Aorta (tissue), 5 donors: ENCODE measurements around the gene AKR7A2. TPM values are rescaled to one million over a fixed set of nuclear protein-coding genes. Genes with fewer than 3 reads are reported as not detected.
A peak's percentile ranks its signal among the peaks of the same experiment; 100 is the strongest.

Experiments used
- ATAC-seq: fragments of 200-7000 bp; cut with Tn5 transposase; one replicate; pipeline ENCODE4 v1.9.1; 2022; ENCODE audit warnings: moderate library complexity; ENCODE audit not compliant: low FRiP score
- DNase-seq, 2 donors: peaks; one replicate each; pipeline ENCODE4 v3.0.0-alpha.2; 2020
- H3K27ac ChIP-seq, 2 donors: one replicate each; pipeline ENCODE4 v1.5.1; 2013; ENCODE audit warnings: low read length in 2 of 2, mild to moderate bottlenecking in 2 of 2, moderate library complexity in 2 of 2, control low read depth in 1 of 2, inconsistent platforms in 1 of 2, low read depth in 1 of 2
- H3K27me3 ChIP-seq, 2 donors: one replicate each; pipeline ENCODE4 v1.6.1; 2013; ENCODE audit warnings: control low read depth in 1 of 2, low read length in 1 of 2, mild to moderate bottlenecking in 1 of 2, moderate library complexity in 1 of 2; ENCODE audit not compliant: insufficient read depth in 2 of 2, control insufficient read depth in 1 of 2
- H3K36me3 ChIP-seq, 2 donors: one replicate each; pipeline ENCODE4 v1.6.1; 2013; ENCODE audit warnings: control low read depth in 1 of 2, low read length in 1 of 2, mild to moderate bottlenecking in 1 of 2; ENCODE audit not compliant: insufficient read depth in 2 of 2, control insufficient read depth in 1 of 2
- H3K4me1 ChIP-seq, 2 donors: one replicate each; pipeline ENCODE4 v1.6.1; 2013; ENCODE audit warnings: low read length in 2 of 2, control low read depth in 1 of 2, mild to moderate bottlenecking in 1 of 2, moderate library complexity in 1 of 2; ENCODE audit not compliant: insufficient read depth in 2 of 2, control insufficient read depth in 1 of 2
- H3K4me3 ChIP-seq, 2 donors: one replicate each; pipeline ENCODE4 v1.5.1; 2013; ENCODE audit warnings: low read length in 2 of 2, control low read depth in 1 of 2, mild to moderate bottlenecking in 1 of 2
- H3K9me3 ChIP-seq: one replicate; pipeline ENCODE4 v1.6.1; 2013; ENCODE audit warnings: mild to moderate bottlenecking, low read length; ENCODE audit not compliant: control insufficient read depth
- WGBS, 2 donors: extraction: QIAGEN DNeasy Blood & Tissue Kit; methylation state at CpG; one replicate each; pipeline ENCODE4 v1.1.7; 2013; 5-methylcytosine and 5-hydroxymethylcytosine counted together
- intact Hi-C, 2 donors: fragments of 100-400 bp; cut with DNase I; formaldehyde crosslinking; loops; one replicate each; pipeline versions ENCODE4 v1.14.2 to v1.15.0; 2022
- polyA plus RNA-seq, 2 donors: library from polyadenylated mRNA; stranded (reverse); fragments of 200-250 nt; gene quantifications; one replicate each; pipeline ENCODE4 v1.2.3, GENCODE V29; 2013
- total RNA-seq, 2 donors: library from RNA; stranded (reverse); fragmentation: NEBNext Ultra II Directional; extraction: Animal tissue kit (Norgen Biotek cat#: 25700); gene quantifications; one replicate each; pipeline ENCODE4 v1.2.1, GENCODE V29; 2021
- donor health status: healthy with polysubstance abuse.
- donor health status: Bipolar disorder and iron deficiency.
- donor health status: DM: no; HTN: no; CAD: no.
- donor health status: DM: no; HTN: no; CAD: no.
- donor health status: DM: yes; HTN: yes; CAD: no.

Gene AKR7A2
- total and polyA plus RNA-seq, 4 donors, result 19.3 to 48.0 (median 33.1) TPM

DNA sequence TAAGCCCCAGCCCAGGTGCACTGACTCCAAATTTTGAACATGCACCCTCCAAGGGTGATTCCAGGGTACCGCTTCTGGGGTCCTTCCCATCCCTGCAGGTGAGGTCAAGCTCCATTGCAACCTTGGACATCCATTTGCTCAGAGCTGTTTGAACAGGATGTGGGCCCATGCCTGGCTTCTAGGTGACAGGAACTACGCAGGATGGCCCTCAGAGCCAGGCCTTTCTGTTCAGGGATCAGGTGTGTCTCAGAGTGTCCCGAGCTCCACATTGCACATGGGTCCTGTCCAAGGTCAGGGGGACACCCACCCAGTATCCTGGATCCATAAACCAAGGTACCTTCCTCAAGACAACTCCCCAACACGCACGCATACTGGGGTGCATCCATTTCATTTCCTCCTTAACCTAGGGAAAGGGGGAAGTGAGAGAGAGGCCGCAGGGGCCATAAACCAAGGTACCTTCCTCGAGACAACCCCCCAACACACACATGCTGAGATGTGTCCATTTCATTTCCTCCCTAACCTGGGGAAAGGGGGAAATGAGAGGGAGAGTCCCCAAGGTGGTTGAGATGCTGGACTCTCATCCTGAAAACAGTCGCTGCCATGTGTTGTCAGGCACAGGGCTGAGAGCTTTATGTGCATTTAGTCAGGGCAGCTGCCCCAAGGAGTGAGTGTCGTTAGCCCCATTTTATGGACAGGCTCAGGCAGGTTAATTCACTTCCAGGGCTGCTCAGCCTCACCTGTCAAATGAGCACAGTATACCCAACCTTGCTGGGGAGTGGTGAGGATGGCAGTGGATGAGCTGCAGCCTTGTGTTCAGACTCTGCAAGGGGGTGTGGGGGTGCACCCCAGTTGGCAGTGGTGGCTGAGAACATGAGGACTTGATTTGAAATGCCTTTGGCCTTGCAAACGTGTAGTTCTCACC, 2.3 kb upstream of the AKR7A2 start:
- Histone ChIP-seq H3K27me3 (no peaks in the 10 kb centered on the region), H3K4me1 (no peaks in the 10 kb centered on the region), H3K4me3 (no peak overlapping the region), H3K9me3 (no peaks in the 10 kb centered on the region), H3K36me3 (no peaks in the 10 kb centered on the region), H3K27ac (no peak overlapping the region)
- DNase-seq (no peak), ATAC-seq (no peak)
- 88 to 91% methylated on average over 10 of the region's 10 CpGs for WGBS, 2 donors
- intact Hi-C loops, result no loop called here

DNA sequence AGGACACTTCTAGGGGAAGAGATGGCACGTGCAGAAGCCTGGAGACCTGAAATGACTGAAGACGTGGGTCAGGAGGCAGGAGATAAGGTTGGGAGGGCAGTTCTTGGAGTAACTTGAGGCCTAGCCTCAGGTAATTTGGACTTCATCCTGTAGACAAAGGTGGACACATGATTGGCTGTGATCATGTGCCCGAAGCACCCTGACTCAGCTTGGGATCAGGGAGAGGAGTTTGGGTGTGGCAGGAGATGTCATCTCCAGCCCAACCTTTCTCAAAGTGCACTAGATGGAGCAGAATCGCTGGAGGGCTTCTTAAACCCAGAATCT, 1.7 kb upstream of the AKR7A2 start:
- Histone ChIP-seq H3K4me3 (no peak overlapping the region), H3K36me3 (no peaks in the 10 kb centered on the region), H3K4me1 (no peaks in the 10 kb centered on the region), H3K27me3 (no peaks in the 10 kb centered on the region), H3K27ac (no peak overlapping the region), H3K9me3 (no peaks in the 10 kb centered on the region)
- 91% methylated on average over 4 of the region's 4 CpGs for WGBS, 2 donors
- DNase-seq (no peak), ATAC-seq (no peak)
- intact Hi-C loops, result no loop called here

DNA sequence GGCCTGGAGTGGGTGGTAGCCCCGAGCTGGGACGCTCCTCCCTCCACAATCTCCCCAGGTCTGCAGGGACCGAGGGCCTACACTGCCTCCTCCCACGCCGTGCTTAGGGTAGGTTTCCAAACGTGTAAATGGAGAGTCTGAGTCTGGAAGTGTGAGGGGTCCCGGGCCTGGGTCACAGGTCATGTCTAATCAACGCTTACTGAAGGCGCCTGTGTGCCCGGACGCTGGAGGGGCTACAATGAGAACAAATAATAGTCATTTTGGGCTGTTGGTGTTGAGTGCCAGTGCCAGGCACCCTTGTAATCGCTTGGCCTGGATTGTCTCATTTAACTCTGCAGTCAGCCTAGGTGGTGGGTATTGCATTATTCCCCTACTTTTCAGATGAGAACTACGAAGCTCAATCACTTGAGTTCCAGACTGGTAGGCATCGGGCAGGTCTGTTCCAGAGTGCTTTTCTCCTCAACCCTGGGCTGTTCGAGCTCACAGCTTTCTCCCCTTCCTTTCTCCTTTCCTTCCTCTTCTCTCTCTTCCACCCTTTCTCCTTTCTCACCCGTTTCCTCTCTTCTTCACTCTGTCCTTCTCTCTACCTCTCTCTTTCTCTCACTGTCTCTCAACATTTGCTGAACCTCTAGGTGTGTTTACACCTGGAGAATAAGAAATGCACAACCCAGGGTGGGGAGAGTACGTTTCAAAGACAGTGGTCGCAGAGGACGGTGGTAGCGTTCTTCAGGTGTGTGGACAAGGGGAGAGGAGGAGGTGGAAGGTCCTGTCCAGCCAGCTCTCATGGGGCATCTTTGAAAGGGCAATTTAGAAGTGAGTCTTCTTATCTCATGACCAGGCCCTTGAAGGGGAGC, 1.1 kb upstream of the AKR7A2 start:
- intact Hi-C loops, result no loop called here
- no peak for DNase-seq
- H3K4me3 ChIP-seq, result peak overlapping the region; percentile 33 to 66
- 23 to 25% methylated on average over 19 to 20 of the region's 20 CpGs for WGBS, 2 donors
- no peaks in the 10 kb centered on the region for H3K36me3 ChIP-seq
- no peaks in the 10 kb centered on the region for H3K9me3 ChIP-seq
- peak overlapping the region in 1 of 2 donors; percentile 9 for H3K27ac ChIP-seq
- H3K27me3 ChIP-seq, result no peaks in the 10 kb centered on the region
- no peaks in the 10 kb centered on the region for H3K4me1 ChIP-seq
- no peak for ATAC-seq

DNA sequence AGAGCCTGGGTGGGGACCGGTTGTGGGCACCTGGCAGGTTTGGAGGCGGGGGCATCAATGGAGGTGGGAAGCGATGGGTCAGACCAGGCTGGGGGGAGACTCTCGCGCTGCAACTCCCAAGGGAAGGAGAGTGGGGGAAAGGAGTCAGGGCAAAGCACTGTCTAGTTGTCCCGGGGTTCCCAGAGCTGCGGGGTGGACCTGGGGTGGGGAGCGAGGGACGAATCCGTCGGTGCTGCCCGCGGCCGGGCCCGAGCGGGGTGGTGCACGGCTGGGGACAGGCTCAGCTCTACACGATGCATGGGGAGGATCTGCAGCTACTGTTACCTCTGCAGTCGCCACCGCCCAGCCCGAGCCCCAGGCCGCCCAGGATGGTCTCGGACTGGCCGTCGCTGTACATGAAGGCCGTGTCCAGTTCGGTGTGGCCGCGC, 427 bp downstream of the AKR7A2 start:
- no peaks in the 10 kb centered on the region for H3K4me1 ChIP-seq
- WGBS, 2 donors, result 0 to 1% methylated on average over 28 to 29 of the region's 29 CpGs
- H3K27me3 ChIP-seq, result no peaks in the 10 kb centered on the region
- DNase-seq (peak in 1 of 2 donors; percentile 65), ATAC-seq (peak; percentile 30)
- peaks cover 0 to 2% of the 10 kb centered on the region in 2 donors for H3K36me3 ChIP-seq
- H3K9me3 ChIP-seq, result no peaks in the 10 kb centered on the region
- H3K4me3 ChIP-seq, result peak overlapping the region; percentile 30 to 58
- no peak overlapping the region for H3K27ac ChIP-seq
- intact Hi-C loops, result no loop called here

DNA sequence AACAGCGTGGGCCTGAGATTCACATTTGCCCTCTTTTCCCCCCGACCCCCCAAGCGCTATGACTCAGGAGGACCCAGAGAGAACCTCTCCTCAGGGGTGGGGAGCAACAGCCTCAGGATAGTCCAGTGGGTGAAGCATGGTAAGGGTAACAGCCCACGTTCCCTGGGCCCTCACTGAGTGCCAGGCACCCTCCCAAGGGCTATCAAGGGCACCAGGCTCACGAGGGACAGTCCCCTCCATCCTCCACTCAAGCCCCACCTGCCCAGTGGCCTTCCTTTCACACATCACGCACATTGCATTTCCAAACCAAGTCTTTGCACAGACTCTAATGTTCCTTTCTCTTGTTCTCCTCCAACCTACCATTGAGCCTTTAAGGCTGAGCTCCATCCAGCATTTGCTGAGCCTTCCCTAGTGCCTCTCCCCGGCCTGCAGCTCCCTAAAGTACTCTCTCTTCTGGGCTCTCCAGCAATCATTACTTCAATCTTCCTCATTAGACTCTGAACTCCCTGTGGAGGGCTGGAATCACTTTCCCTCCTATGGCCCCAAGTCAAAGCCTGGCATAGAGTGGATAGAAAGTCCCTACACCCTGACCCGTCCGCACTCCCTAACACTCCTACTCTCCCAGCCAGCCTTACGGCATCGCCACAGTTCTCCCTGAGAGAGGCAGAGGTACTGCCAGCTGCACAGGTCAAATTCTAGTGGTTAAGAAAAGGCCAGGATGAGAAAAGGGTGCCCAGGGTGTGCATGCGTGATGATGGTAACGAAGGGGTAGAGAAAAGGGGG, 1.0 kb downstream of the AKR7A2 start:
- H3K27me3 ChIP-seq, result no peaks in the 10 kb centered on the region
- ATAC-seq (no peak), DNase-seq (no peak)
- peak overlapping the region in 1 of 2 donors; percentile 58 for H3K4me3 ChIP-seq
- no peak overlapping the region for H3K27ac ChIP-seq
- WGBS, 2 donors, result 34 to 43% methylated on average over 13 of the region's 13 CpGs
- intact Hi-C loops, result no loop called here
- H3K9me3 ChIP-seq, result no peaks in the 10 kb centered on the region
- H3K36me3 ChIP-seq, result peaks cover 0 to 2% of the 10 kb centered on the region in 2 donors
- H3K4me1 ChIP-seq, result no peaks in the 10 kb centered on the region

DNA sequence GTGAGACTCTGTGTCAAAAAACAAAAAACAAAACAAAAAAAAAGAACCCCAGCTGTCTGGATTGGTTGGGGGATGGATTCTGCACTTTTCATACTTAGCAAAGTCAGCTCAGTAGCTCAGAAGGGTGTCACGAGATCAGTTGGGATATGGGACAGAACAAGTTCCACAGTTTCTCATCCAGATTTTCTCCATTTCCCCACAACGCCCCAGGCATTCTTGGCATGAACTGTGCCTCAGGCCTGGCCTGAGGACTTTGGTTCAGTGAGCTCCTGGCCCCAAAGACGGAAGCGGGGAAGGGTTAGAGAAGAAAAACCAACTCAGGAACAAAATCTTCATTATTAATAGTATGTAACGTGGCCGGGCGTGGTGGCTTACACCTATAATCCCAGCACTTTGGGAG, 1.9 kb downstream of the AKR7A2 start:
- no peak for DNase-seq
- peaks cover 0 to 3% of the 10 kb centered on the region in 2 donors for H3K36me3 ChIP-seq
- H3K27ac ChIP-seq, result no peak overlapping the region
- WGBS, 2 donors, result 84 to 85% methylated on average over 7 of the region's 7 CpGs
- H3K27me3 ChIP-seq, result no peaks in the 10 kb centered on the region
- no peak for ATAC-seq
- intact Hi-C loops, result no loop called here
- H3K9me3 ChIP-seq, result no peaks in the 10 kb centered on the region
- no peaks in the 10 kb centered on the region for H3K4me1 ChIP-seq
- no peak overlapping the region for H3K4me3 ChIP-seq

DNA sequence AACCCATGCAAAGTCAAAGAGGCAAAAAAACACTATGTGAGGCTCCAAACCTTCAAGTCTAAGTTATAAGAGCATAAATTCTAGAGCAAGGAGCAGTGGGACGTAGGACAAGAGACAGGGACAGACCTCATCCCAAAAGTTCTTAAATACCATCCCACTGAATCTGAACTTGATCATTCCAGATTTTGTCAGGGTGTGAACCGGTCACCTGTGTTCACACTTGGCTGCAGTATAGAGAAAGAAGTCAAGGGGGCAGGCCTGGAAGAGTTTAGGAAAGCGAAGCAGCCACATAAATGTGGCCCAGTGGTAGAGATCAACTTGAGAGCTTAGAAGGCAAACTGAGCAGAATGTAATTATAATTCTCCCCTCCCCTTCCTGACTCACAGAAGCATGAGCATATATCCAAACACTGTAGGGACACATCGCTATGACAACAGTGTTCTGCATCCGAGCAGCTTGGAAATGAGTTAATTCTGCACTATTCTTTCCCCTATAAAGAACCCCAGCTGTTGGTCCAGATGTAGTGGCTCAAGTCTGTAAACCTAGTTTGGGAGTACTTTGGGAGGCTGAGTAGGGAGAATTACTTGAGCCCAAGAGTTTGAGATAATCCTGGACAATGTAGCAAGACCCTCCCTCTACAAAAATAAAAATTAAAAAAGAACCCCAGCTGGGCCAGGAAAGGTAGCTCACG, 2.7 kb downstream of the AKR7A2 start:
- no peak overlapping the region for H3K4me3 ChIP-seq
- DNase-seq, result no peak
- 85 to 86% methylated on average over 6 of the region's 6 CpGs for WGBS, 2 donors
- no peak overlapping the region for H3K27ac ChIP-seq
- intact Hi-C loops, result no loop called here
- H3K4me1 ChIP-seq, result no peaks in the 10 kb centered on the region
- peaks cover 0 to 3% of the 10 kb centered on the region in 2 donors for H3K36me3 ChIP-seq
- no peaks in the 10 kb centered on the region for H3K9me3 ChIP-seq
- H3K27me3 ChIP-seq, result no peaks in the 10 kb centered on the region
- ATAC-seq, result no peak

DNA sequence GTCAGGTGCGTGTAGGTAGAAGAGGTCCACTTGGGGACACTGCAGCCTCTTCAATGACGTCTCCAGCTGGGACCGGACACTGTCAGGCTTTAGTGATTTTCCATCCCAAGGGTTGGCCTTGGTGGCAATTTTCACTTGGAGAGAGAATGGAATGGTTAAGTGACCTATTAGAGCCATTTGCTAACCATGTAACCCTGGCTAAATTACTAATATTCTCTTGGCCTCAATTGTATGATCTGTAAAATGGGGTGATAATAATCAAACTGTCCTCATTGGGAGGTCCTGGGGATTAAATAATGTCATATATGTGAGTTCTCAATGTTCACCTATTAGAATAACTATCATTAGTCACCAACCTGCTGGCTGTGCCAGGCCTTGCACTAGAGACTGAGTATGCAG, 3.4 kb downstream of the AKR7A2 start:
- Histone ChIP-seq H3K9me3 (no peaks in the 10 kb centered on the region), H3K27ac (no peak overlapping the region), H3K27me3 (no peaks in the 10 kb centered on the region), H3K36me3 (peaks cover 0 to 3% of the 10 kb centered on the region in 2 donors), H3K4me1 (no peaks in the 10 kb centered on the region), H3K4me3 (no peak overlapping the region)
- no peak for ATAC-seq
- 87 to 96% methylated on average over 3 of the region's 3 CpGs for WGBS, 2 donors
- no peak for DNase-seq
- intact Hi-C loops, result no loop called here
